Natural killer cell (primary cell): ENCODE measurements around the gene LRCH1. TPM values are rescaled to one million over a fixed set of nuclear protein-coding genes. Genes with fewer than 3 reads are reported as not detected.

ENCODE experiments used
- ATAC-seq, 3 donors: fragments of 150-1000 bp in 2 of 3; fragments of 200-7000 bp in 1 of 3; cut with Tn5 transposase; 1 replicate in 1 of 3; 2 replicates in 2 of 3; pipeline ENCODE4 v1.10.0; 2021; ENCODE audit warnings: mild to moderate bottlenecking in 2 of 3, moderate library complexity in 2 of 3
- DNase-seq, 2 donors: peaks; one replicate each; pipeline versions ENCODE4 v3.0.0 to v3.0.0-alpha.2; 2013 to 2021; ENCODE audit warnings: mixed read lengths in 1 of 2
- H3K27ac ChIP-seq: one replicate; pipeline ENCODE4 v1.5.1; 2013; ENCODE audit warnings: mild to moderate bottlenecking, low read length
- H3K27me3 ChIP-seq: one replicate; pipeline ENCODE4 v1.6.1; 2013; ENCODE audit warnings: low read length; ENCODE audit not compliant: control insufficient read depth, insufficient read depth
- H3K36me3 ChIP-seq: one replicate; pipeline ENCODE4 v1.6.1; 2013; ENCODE audit warnings: low read length; ENCODE audit not compliant: control insufficient read depth, insufficient read depth
- H3K4me1 ChIP-seq: one replicate; pipeline ENCODE4 v1.6.1; 2013; ENCODE audit warnings: low read length; ENCODE audit not compliant: control insufficient read depth, insufficient read depth
- H3K4me3 ChIP-seq: one replicate; pipeline ENCODE4 v1.5.1; 2013; ENCODE audit warnings: low read length
- H3K9me3 ChIP-seq: one replicate; pipeline ENCODE4 v1.6.1; 2013; ENCODE audit warnings: low read length; ENCODE audit not compliant: control insufficient read depth, insufficient read depth
- H3K27ac Mint-ChIP-seq, 2 donors: one replicate each; pipeline ENCODE4 v1.8.0; 2022; ENCODE audit warnings: mild to moderate bottlenecking in 2 of 2, mixed read lengths in 2 of 2, moderate library complexity in 1 of 2
- H3K27me3 Mint-ChIP-seq, 2 donors: one replicate each; pipeline ENCODE4 v1.8.0; 2022; ENCODE audit warnings: low read depth in 2 of 2, mixed read lengths in 2 of 2
- H3K36me3 Mint-ChIP-seq: one replicate; pipeline ENCODE4 v1.8.0; 2022; ENCODE audit warnings: mixed read lengths
- H3K4me1 Mint-ChIP-seq, 2 donors: one replicate each; pipeline ENCODE4 v1.8.0; 2022; ENCODE audit warnings: mixed read lengths in 2 of 2
- H3K4me3 Mint-ChIP-seq: one replicate; pipeline ENCODE4 v1.8.0; 2022; ENCODE audit warnings: mild to moderate bottlenecking, moderate library complexity, mixed read lengths
- H3K9me3 Mint-ChIP-seq, 2 donors: one replicate each; pipeline ENCODE4 v1.8.0; 2022; ENCODE audit warnings: mixed read lengths in 2 of 2
- CTCF ChIP-seq: fragments of 200-600 bp; IDR thresholded peaks from one replicate; pipeline ENCODE4 v1.8.0; 2022; ENCODE audit warnings: antibody characterized with exemption
- WGBS: methylation state at CpG from one replicate; pipeline ENCODE4 v1.1.7; 2013; ENCODE audit warnings: missing lambda C conversion rate; ENCODE audit not compliant: insufficient coverage; 5-methylcytosine and 5-hydroxymethylcytosine counted together
- intact Hi-C: fragments of 100-400 bp; cut with micrococcal nuclease; formaldehyde crosslinking; loops from one replicate; pipeline ENCODE4 v1.14.2; 2022
- total RNA-seq, 4 donors: library from RNA; stranded (reverse); fragments of 120-200 nt in 1 of 4; gene quantifications; one replicate each; pipeline versions ENCODE4 v1.2.3 to v1.2.4, GENCODE V29; 2013 to 2022

The LRCH1 gene
- total RNA-seq, 3 donors from 2014 or later (not counting 1 experiment from before 2014, with no cell fraction given), result 23.7 to 32.2 (median 29.6) TPM

GRCh38 chr13:46675016-46675415, 122.0 kb downstream of the LRCH1 start:
- Mint-ChIP-seq H3K27ac (no peak overlapping the region), H3K27me3 (no peaks in the 10 kb centered on the region), H3K36me3 (no peaks in the 10 kb centered on the region), H3K4me3 (no peak overlapping the region), H3K4me1 (peaks cover 0 to 14% of the 10 kb centered on the region in 2 donors), H3K9me3 (no peaks in the 10 kb centered on the region)
- H3K9me3 ChIP-seq, result no peaks in the 10 kb centered on the region
- no peak overlapping the region for H3K27ac ChIP-seq
- H3K36me3 ChIP-seq, result no peaks in the 10 kb centered on the region
- no peak overlapping the region for H3K4me3 ChIP-seq
- H3K4me1 ChIP-seq, result peaks cover 17% of the 10 kb centered on the region
- TF ChIP-seq CTCF, result no peak
- H3K27me3 ChIP-seq, result no peaks in the 10 kb centered on the region
- DNase-seq (no peak), ATAC-seq (no peak)
- intact Hi-C loops, result loop anchor here (5.0 kb wide), 1 partner anchor 73 kb away; no protein-coding TSS in a partner anchor

- H3K9me3 ChIP-seq, result no peaks in the 10 kb centered on the region
- WGBS, result 52% methylated on average over 3 of the region's 3 CpGs
- peaks cover 21% of the 10 kb centered on the region for H3K4me1 ChIP-seq
- DNase-seq (no peak), ATAC-seq (no peak)
- intact Hi-C loops, result loop anchor here (5.0 kb wide), 1 partner anchor 74 kb away; no protein-coding TSS in a partner anchor
- no peak overlapping the region for H3K4me3 Mint-ChIP-seq
- peaks cover 0 to 14% of the 10 kb centered on the region in 2 donors for H3K4me1 Mint-ChIP-seq
- no peaks in the 10 kb centered on the region for H3K36me3 Mint-ChIP-seq
- H3K27ac Mint-ChIP-seq, result peak overlapping the region in 1 of 2 donors; percentile 38
- no peaks in the 10 kb centered on the region for H3K27me3 Mint-ChIP-seq
- no peaks in the 10 kb centered on the region for H3K9me3 Mint-ChIP-seq
- no peaks in the 10 kb centered on the region for H3K27me3 ChIP-seq
- TF ChIP-seq CTCF, result no peak
- no peaks in the 10 kb centered on the region for H3K36me3 ChIP-seq
- no peak overlapping the region for H3K4me3 ChIP-seq
- H3K27ac ChIP-seq, result no peak overlapping the region
These were observed 123.4 kb downstream of the LRCH1 start for GRCh38 chr13:46676378-46676725.

- peak overlapping the region; percentile 96 for H3K27ac ChIP-seq
- Mint-ChIP-seq H3K4me1 (peaks cover 9 to 22% of the 10 kb centered on the region in 2 donors), H3K4me3 (no peak overlapping the region), H3K27me3 (no peaks in the 10 kb centered on the region), H3K36me3 (no peaks in the 10 kb centered on the region), H3K9me3 (no peaks in the 10 kb centered on the region), H3K27ac (no peak overlapping the region)
- peaks cover 6% of the 10 kb centered on the region for H3K36me3 ChIP-seq
- intact Hi-C loops, result loop anchor here (1.0 to 5.0 kb wide), 4 partner anchors 11 to 128 kb away; no protein-coding TSS in a partner anchor
- peaks cover 21% of the 10 kb centered on the region for H3K4me1 ChIP-seq
- no peaks in the 10 kb centered on the region for H3K9me3 ChIP-seq
- ATAC-seq (peak; percentile 91 to 96 (median 93)), DNase-seq (peak; percentile 64 to 69)
- H3K27me3 ChIP-seq, result no peaks in the 10 kb centered on the region
- 12% methylated on average over 12 of the region's 12 CpGs for WGBS
- peak overlapping the region; percentile 26 for H3K4me3 ChIP-seq
- no peak for TF ChIP-seq CTCF
These were observed 126.6 kb downstream of the LRCH1 start for GRCh38 chr13:46679369-46680120.
